ENCODE measurements around the gene ATP6V1C2.
"Not testable (repeated sequence)": the region's sequence is repeated elsewhere in the genome, so short reads cannot be mapped to it uniquely, and the experiment has no call there.

Gene ATP6V1C2

GRCh38 chr2:10792001-10792634 is 70.7 kb downstream of the ATP6V1C2 start:
- TF ChIP-seq POLR2A (IDR thresholded peaks at IDR 0.05; ENCODE audit: low read length) (no peak), GATA1 (IDR thresholded peaks at IDR 0.05; ENCODE audit: low read depth, low read length) (no peak)
- DNase-seq = no peak

DNA sequence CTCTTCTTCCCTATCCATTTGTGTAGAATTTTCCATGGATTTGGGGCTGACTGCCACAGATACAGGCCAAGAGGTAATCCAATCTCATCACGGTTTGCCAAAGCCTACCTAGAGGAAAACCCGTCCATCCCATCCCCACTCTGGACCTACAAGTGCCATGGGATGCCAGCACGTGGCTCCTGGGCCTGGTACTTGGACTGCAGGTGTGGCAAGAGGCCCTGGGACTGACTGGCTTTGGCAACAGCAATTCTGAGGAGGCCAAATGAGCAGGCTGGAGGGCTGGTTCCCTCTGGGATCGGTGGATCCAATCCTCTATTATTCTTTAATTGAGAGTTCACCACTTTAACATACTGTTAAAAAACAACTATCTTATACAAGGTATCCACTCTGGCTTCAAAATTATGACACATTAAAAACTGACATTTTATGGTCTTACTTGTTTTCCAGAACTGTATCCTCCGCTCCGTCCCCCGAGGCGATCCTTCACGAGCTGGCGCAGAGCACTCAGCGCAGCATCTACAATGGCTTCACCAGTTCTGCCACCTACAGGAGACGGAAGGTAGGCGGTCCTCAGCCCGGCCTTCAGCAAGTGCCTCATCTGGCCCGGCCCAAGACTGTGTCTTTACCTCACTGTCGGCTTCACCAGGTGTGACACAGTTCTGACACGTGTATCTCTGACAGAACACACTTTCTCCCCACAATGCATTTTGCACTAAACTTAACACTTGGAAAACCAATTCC is 71.4 kb downstream of the ATP6V1C2 start:
- DNase-seq = no peak
- TF ChIP-seq GATA1 (IDR thresholded peaks at IDR 0.05; ENCODE audit: low read depth, low read length) (no peak), POLR2A (IDR thresholded peaks at IDR 0.05; ENCODE audit: low read length) (no peak)

DNA sequence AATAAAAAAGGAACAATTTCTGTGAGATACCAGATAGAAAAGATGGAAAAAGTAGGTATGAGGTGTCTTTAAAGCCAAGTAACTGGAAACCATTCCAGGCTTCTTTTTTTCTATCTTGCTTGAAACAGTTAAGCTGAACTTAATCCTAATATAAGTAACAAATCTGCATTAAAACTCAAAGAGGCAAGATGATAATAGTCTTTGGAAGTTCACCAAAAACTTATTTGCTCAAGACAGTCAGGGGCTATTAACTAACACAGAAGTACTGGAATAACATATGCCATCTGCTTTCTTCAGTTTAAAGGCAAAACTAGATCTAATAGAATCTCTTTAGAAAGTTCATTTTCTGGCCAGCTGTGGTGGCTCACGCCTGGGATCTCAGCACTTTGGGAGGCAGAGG is 72.4 kb downstream of the ATP6V1C2 start:
- DNase-seq = no peak

DNA sequence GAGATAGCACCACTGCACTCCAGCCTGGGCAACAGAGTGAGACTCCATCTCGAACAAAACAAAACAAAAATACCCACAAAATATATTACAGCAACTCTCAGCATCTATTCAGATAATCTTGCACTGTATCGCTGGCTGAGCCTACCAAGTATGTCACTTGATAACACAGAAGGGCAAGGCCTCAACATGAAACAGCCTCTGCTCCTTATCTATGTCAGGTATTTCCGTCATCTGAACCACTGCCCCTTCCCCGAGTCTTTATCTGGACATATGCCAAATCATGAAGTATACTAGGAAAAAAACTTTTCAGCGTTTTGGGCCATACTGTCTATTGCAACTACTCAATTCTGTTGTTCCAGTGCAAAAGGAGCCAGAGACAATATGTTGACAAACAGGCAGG is 73.4 kb downstream of the ATP6V1C2 start:
- TF ChIP-seq GATA1 (IDR thresholded peaks at IDR 0.05; ENCODE audit: low read depth, low read length) = no peak
- no peak for TF ChIP-seq POLR2A (IDR thresholded peaks at IDR 0.05; ENCODE audit: low read length)
- peak; percentile 14 to 40 for DNase-seq

More for the DNA sequence above, 72.4 kb downstream of the ATP6V1C2 start:
- TF ChIP-seq POLR2A (IDR thresholded peaks at IDR 0.05; ENCODE audit: low read length) (no peak), GATA1 (IDR thresholded peaks at IDR 0.05; ENCODE audit: low read depth, low read length) (no peak)

DNA sequence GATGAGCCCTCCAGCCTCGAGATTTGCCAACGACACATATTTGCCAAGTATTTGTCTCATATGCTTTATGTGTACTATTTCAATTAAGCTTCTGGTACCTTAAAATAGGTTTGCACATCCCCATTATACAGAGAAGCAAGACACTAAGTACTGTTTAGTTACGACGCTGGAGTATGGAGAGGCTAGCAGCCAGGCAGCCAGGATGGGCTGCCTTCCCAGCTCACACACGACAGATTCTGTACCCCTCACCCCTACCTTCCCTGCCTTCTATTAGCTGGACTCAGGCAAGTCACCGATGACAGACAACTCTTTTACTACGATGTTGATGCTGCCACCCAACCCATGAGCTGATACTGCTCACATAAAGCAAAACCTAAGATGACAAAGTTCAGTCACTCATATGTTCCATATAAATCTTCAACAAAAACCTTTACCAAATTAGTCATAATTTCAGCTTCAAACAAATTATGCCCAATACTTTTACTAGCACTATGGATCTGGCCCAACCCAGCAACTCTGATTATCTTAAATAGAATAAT is 74.1 kb downstream of the ATP6V1C2 start:
- no peak for TF ChIP-seq GATA1 (IDR thresholded peaks at IDR 0.05; ENCODE audit: low read depth, low read length)
- no peak for TF ChIP-seq POLR2A (IDR thresholded peaks at IDR 0.05; ENCODE audit: low read length)
- DNase-seq = no peak

DNA sequence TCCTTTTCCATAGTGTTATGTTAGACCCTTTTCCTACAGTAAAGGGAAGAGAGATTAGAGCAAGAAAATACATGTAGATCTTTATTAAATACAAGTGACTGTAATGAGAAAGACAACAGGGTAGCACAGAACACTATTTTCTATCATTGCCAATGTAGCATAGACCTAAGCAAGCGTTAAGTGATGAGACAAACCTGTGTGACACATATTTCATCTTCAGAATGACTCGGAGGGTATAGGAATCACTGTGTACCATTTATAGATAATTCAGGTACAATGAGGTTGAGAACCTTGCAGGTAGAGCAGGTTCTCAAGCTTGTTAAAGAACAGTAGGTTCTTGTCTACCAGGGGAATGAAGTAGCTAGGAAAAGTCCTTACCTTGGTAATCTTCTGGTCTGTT is 75.3 kb downstream of the ATP6V1C2 start:
- DNase-seq = no peak
- no peak for TF ChIP-seq POLR2A (IDR thresholded peaks at IDR 0.05; ENCODE audit: low read length)
- no peak for TF ChIP-seq GATA1 (IDR thresholded peaks at IDR 0.05; ENCODE audit: low read depth, low read length)

- TF ChIP-seq POLR2A (IDR thresholded peaks at IDR 0.05; ENCODE audit: low read length) (no peak), GATA1 (IDR thresholded peaks at IDR 0.05; ENCODE audit: low read depth, low read length) (no peak)
Observed at GRCh38 chr2:10798783-10799182, 77.4 kb downstream of the ATP6V1C2 start.

DNA sequence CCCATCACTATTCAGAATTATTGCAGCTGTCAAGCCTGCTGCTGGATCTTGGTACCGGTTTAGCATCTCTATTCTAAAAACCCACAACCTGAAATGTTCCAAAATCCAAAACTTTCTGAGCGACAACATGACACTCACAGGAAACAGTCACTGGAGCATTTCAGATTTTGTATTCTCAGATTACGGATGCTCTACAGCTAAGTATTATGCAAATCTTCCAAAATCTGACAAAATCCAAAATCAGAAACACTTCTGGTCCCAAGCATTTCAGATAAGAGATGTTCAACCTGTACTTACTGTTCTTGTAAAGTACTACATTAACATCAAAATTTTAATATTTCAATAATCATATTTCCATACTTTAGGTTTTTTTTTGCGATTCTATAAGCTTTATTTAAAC is 78.7 kb downstream of the ATP6V1C2 start:
- DNase-seq = no peak
- no peak for TF ChIP-seq GATA1 (IDR thresholded peaks at IDR 0.05; ENCODE audit: low read depth, low read length)
- TF ChIP-seq POLR2A (IDR thresholded peaks at IDR 0.05; ENCODE audit: low read length) = no peak

More at GRCh38 chr2:10798783-10799182, 77.4 kb downstream of the ATP6V1C2 start:
- DNase-seq = no peak

GRCh38 chr2:10802657-10803056 is 81.2 kb downstream of the ATP6V1C2 start:
- DNase-seq = no peak

GRCh38 chr2:10805990-10806389 is 84.6 kb downstream of the ATP6V1C2 start:
- not testable (repeated sequence) for DNase-seq

More at GRCh38 chr2:10802657-10803056, 81.2 kb downstream of the ATP6V1C2 start:
- no peak for TF ChIP-seq POLR2A (IDR thresholded peaks at IDR 0.05; ENCODE audit: low read length)
- no peak for TF ChIP-seq GATA1 (IDR thresholded peaks at IDR 0.05; ENCODE audit: low read depth, low read length)

DNA sequence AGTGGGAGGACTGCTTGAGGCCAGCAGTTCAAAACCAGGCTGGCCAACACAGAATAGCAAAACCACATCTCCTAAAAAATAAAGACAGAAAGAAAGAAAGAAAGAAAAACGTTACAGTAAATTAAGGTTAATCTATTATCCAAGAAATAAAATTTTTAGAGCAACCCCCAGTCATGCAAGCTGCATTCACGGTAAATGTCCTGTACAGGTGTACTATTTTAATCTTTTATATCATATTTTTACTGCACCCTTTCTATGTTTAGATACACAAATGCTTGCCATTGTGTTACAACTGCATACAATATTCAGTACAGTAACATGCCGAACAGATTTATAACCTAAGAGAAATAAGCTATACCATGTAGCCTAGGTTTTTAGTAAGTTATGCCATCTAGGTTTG is 85.1 kb downstream of the ATP6V1C2 start:
- no peak for DNase-seq
- TF ChIP-seq POLR2A (IDR thresholded peaks at IDR 0.05; ENCODE audit: low read length) (no peak), GATA1 (IDR thresholded peaks at IDR 0.05; ENCODE audit: low read depth, low read length) (no peak)

DNA sequence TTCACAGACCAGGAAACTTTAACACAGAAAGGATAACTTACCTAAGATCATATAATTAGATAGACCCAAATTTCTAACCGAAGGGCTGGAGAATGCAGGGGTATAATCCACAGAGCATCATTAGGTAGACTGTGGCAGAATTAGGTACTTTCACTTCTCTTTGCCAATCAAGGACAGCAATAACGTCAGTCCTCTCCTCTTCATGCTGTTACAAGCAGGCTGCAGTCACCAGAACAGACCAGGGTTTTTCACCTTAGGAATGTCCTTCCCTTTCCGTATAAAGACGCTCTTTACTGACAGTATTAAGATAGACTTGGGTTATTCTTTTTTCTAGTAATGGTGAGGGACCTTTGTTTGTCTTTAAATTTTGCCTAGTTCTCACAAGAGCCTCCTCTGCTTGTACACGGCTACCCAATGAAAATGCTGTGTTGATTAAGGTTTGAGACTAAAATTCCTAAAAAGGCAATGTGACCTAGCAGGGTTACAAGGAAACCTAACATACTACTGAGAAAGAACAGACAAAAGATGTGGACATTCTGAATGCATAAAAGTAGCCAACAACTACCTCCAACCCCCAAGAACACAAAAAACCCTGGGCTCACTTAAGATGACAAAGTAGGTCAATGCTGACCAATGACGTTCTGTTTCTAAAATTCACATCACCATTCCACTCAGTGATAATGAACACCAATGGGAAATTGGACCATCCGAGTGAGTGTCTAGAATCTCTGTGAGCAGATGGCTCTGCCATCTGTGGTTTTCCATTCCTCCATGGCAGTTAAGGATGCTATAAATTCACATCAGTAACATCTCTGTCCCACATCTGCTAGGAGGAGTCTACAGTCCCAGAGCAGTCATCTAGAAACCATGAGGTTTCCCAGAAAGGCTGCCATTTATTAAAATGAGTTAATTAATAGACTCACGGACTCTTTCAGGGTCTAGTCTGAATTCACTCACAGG is 89.1 kb downstream of the ATP6V1C2 start:
- no peak for TF ChIP-seq POLR2A (IDR thresholded peaks at IDR 0.05; ENCODE audit: low read length)
- TF ChIP-seq GATA1 (IDR thresholded peaks at IDR 0.05; ENCODE audit: low read depth, low read length) = no peak
- peak; percentile 21 to 34 for DNase-seq

DNA sequence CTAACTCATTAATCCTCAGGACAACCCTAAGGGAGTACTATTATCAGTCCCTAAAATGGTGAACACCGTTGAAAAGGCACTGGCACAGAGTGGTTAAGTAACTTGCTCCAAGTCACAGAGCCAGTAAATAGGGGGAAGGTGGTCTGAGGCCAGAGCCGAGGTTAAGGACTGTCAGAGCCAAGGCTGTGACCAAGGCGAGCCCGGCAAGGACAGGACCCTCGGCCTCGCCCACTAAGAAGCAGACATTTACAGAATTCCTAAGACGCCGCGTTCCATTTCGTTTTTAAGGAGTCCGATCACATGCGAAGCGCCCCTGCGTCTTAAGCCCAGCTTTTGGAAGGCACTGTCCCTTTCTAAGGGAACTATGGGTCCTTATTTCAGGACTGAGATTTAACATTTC is 90.1 kb downstream of the ATP6V1C2 start:
- TF ChIP-seq GATA1 (IDR thresholded peaks at IDR 0.05; ENCODE audit: low read depth, low read length) = no peak
- no peak for TF ChIP-seq POLR2A (IDR thresholded peaks at IDR 0.05; ENCODE audit: low read length)
- peak in 1 of 2 experiments; percentile 44 for DNase-seq
